K562 (cell line): Measurements from ENCODE around the gene SLC48A1. TPM values are rescaled to one million over a fixed set of nuclear protein-coding genes. Genes with fewer than 3 reads are reported as not detected.

ENCODE experiments used
- ATAC-seq: fragments of 200-7000 bp; cut with Tn5 transposase; 3 replicates; pipeline ENCODE4 v1.9.1; 2020; ENCODE audit warnings: moderate library complexity
- BruUV-seq: library from RNA; stranded (reverse); fragments of 400-500 nt; replicated peaks from 2 replicates; lab custom pipeline; 2021; lab: Mats Ljungman, UMichigan
- CTCF ChIA-PET: fragments of 300-600 bp; formaldehyde crosslinking; extraction: SDS; loops from one replicate; lab custom pipeline; 2021; ENCODE audit warnings: low intra/inter-chr PET ratio; lab: Yijun Ruan, JAX
- POLR2A ChIA-PET: fragments of 300-600, 350-650 bp; sonication (Branson Sonifier 250); formaldehyde crosslinking; extraction: SDS; loops from one replicate; lab custom pipeline; 2021; ENCODE audit warnings: antibody characterized with exemption, inconsistent platforms; lab: Yijun Ruan, JAX
- DNase-seq, 4 experiments: peaks; one replicate each; pipeline versions ENCODE4 v3.0.0 to v3.0.0-alpha.2; 2011 to 2018; ENCODE audit warnings: low spot score in 3 of 4, mixed read lengths in 3 of 4; ENCODE audit errors: extremely low read depth in 1 of 4
- FAIRE-seq: peaks from 2 replicates; lab custom pipeline; 2011; peaks lifted over from hg19 to GRCh38; lab: Jason Lieb, UNC
- H2AFZ ChIP-seq: 2 replicates; pipeline ENCODE4 v1.6.0; 2011; ENCODE audit warnings: low read depth, low read length, control low read depth, inconsistent platforms
- H3K27ac ChIP-seq: fragments of 200-600 bp; 3 replicates; pipeline ENCODE4 v1.8.0; 2011; ENCODE audit warnings: low read depth, mild to moderate bottlenecking, control low read depth, inconsistent platforms, low read length, moderate library complexity, mixed read lengths; ENCODE audit errors: extremely low read depth
- H3K27me3 ChIP-seq, 2 experiments: fragments of 300-600 bp in 1 of 2; 2 replicates in 1 of 2; 3 replicates in 1 of 2; pipeline versions ENCODE4 v1.6.0 to v1.8.0; 2011; ENCODE audit warnings: inconsistent platforms in 2 of 2, low read length in 2 of 2, mild to moderate bottlenecking in 1 of 2, mixed read lengths in 1 of 2, moderate library complexity in 1 of 2; ENCODE audit not compliant: control insufficient read depth in 2 of 2, insufficient read depth in 2 of 2
- H3K36me3 ChIP-seq: fragments of 300-600 bp; 3 replicates; pipeline ENCODE4 v1.8.0; 2011; ENCODE audit warnings: mild to moderate bottlenecking, low read length, inconsistent platforms; ENCODE audit not compliant: control insufficient read depth, insufficient read depth
- H3K4me1 ChIP-seq, 2 experiments: fragments of 200-600 bp in 1 of 2; replicated peaks in 1 of 2; 2 replicates in 1 of 2; 3 replicates in 1 of 2; pipeline versions ENCODE4 v1.5.1 to v1.8.0; 2011; ENCODE audit warnings: inconsistent platforms in 2 of 2, low read length in 2 of 2, mild to moderate bottlenecking in 1 of 2, mixed read lengths in 1 of 2, moderate library complexity in 1 of 2; ENCODE audit not compliant: control insufficient read depth in 2 of 2, insufficient read depth in 2 of 2
- H3K4me2 ChIP-seq: 2 replicates; pipeline ENCODE4 v1.6.1; 2011; ENCODE audit warnings: low read length, control low read depth, inconsistent platforms, mixed read lengths; ENCODE audit not compliant: insufficient read depth
- H3K4me3 ChIP-seq: fragments of 200-600 bp; sonication (generic), shearing (Covaris generic); 2 replicates; pipeline ENCODE4 v1.5.1; 2016; ENCODE audit warnings: control low read depth, inconsistent platforms
- H3K79me2 ChIP-seq: fragments of 200-600 bp; 3 replicates; pipeline ENCODE4 v1.8.0; 2011; ENCODE audit warnings: low read length, inconsistent platforms; ENCODE audit not compliant: control insufficient read depth, insufficient read depth
- H3K9ac ChIP-seq, 2 experiments: 2 replicates each; pipeline versions ENCODE4 v1.6.0 to v1.6.1; 2011; ENCODE audit warnings: low read depth in 2 of 2, low read length in 2 of 2, control low read depth in 1 of 2, inconsistent platforms in 1 of 2, mild to moderate bottlenecking in 1 of 2, mixed read lengths in 1 of 2; ENCODE audit not compliant: insufficient read depth in 1 of 2
- H3K9me1 ChIP-seq: one replicate; pipeline ENCODE4 v1.6.0; 2011; ENCODE audit warnings: inconsistent platforms, mild to moderate bottlenecking, low read length, moderate library complexity; ENCODE audit not compliant: control insufficient read depth, insufficient read depth
- H3K9me3 ChIP-seq: replicated peaks from 2 replicates; pipeline ENCODE4 v1.5.1; 2011; ENCODE audit warnings: low read depth, low read length, inconsistent platforms; ENCODE audit not compliant: control insufficient read depth, insufficient read depth
- H4K20me1 ChIP-seq: replicated peaks from 2 replicates; pipeline ENCODE4 v1.6.1; 2011; ENCODE audit warnings: low read length, inconsistent platforms, mixed read lengths; ENCODE audit not compliant: control insufficient read depth, insufficient read depth
- POLR3A ChIP-seq: IDR thresholded peaks from 2 replicates; pipeline ENCODE4 v1.6.1; 2011; ENCODE audit warnings: borderline replicate concordance, mild to moderate bottlenecking, moderate library complexity; ENCODE audit not compliant: insufficient read length, insufficient read depth; ENCODE audit errors: extremely low read depth
- SMAD4 ChIP-seq: fragments of 250-450 bp; sonication (Bioruptor Pico); conservative IDR thresholded peaks from 2 replicates; pipeline ENCODE4 v1.8.0; 2021; ENCODE audit warnings: inconsistent platforms, mild to moderate bottlenecking, moderate library complexity
- WGBS: fragments of 100-300 bp; shearing (Covaris generic); methylation state at CpG from one replicate; pipeline ENCODE4 v1.1.6; 2016; ENCODE audit warnings: low coverage, mixed read lengths; ENCODE audit not compliant: insufficient coverage; ENCODE audit errors: missing lambda C conversion rate; 5-methylcytosine and 5-hydroxymethylcytosine counted together
- in situ Hi-C: fragments of 300-500 bp; cut with MboI; formaldehyde crosslinking; loops from 4 replicates; pipeline ENCODE4 v1.15.0; 2018; ENCODE audit warnings: inconsistent platforms, mixed read lengths
- intact Hi-C: fragments of 100-400 bp; cut with micrococcal nuclease; formaldehyde crosslinking; loops from 2 replicates; pipeline ENCODE4 v1.14.2; 2022
- polyA plus RNA-seq, 8 experiments: library from polyadenylated mRNA; depleted of rRNA in 4 of 8; stranded (reverse) in 5 of 8; unstranded in 3 of 8; fragments of >200 nt; fragmentation: Nextera tagmentation in 2 of 8; fragmentation: Illumina TruSeq in 1 of 8; extraction: Ambion mirVana in 2 of 8; extraction: Trizol in 1 of 8; gene quantifications; 2 replicates each; pipeline versions ENCODE4 v1.2.1 to v1.2.3, GENCODE V29; 2011 to 2014; ENCODE audit warnings: inconsistent platforms in 1 of 8, missing spikeins in 1 of 8
- total RNA-seq, 7 experiments: library from RNA; depleted of rRNA in 6 of 7; stranded (reverse); fragments of >200 nt in 6 of 7; fragmentation: Illumina TruSeq in 2 of 7; extraction: Trizol in 2 of 7; gene quantifications; 2 replicates each; pipeline versions ENCODE4 v1.2.1 to v1.2.3, GENCODE V29; 2011 to 2021; ENCODE audit warnings: low replicate concordance in 1 of 7
- TF ChIP-seq, protein P1 (sequence below): sonication (generic); formaldehyde crosslinking; IDR thresholded peaks from 2 replicates; pipeline ENCODE4 v1.9.0; 2022; ENCODE audit warnings: mild to moderate bottlenecking, missing genetic modification reagents
- TF ChIP-seq, protein P2 (sequence below): fragments of 450-650 bp; IDR thresholded peaks from 2 replicates; pipeline ENCODE4 v1.6.1; 2017; ENCODE audit warnings: mild to moderate bottlenecking, moderate library complexity
- TF ChIP-seq, protein P3 (sequence below): sonication (generic); formaldehyde crosslinking; IDR thresholded peaks from 2 replicates; pipeline ENCODE4 v1.8.0; 2022; ENCODE audit warnings: missing genetic modification reagents, mild to moderate bottlenecking, moderate library complexity, borderline replicate concordance

Gene SLC48A1
- total and polyA plus RNA-seq, 9 of the 15 experiments (the other 6 are each of a cell fraction or from before 2014, with no cell fraction given) = 10.7 to 37.5 (median 18.7) TPM

DNA sequence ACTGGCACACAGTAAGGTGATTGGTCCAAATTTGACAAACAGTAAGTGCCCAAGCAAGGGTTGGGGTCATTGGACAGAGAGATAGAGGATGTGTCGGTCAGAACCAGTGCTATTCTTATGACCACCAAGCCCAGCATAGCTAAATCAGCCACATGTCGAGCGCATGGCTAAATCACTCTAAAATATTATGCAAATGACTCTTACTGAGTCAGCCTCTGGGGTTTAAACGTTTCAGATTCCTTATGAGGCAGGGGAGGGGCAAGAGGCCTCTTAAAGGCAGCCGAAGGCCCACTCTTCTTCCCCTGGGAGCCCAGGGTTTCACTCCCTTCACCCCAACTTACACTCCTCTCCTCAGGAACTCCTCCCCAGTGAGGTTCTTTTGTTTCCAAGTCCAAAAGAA is 47.1 kb upstream of the SLC48A1 start:
- POLR2A ChIA-PET = interaction anchor here (1.0 to 1.1 kb wide), 2 partner anchors 16 to 21 kb away, joined by 3 read pairs; partner anchors contain the start of gene RPAP3
- Histone ChIP-seq H3K4me2 (no peak overlapping the region), H3K36me3 (no peaks in the 10 kb centered on the region)
- ATAC-seq (peak; percentile 59; the same call in 2 of the 3 replicates), DNase-seq (no peak)
- TF ChIP-seq, protein P1, sequence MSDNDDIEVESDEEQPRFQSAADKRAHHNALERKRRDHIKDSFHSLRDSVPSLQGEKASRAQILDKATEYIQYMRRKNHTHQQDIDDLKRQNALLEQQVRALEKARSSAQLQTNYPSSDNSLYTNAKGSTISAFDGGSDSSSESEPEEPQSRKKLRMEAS = 0 out of 2 replicates have a peak, but pooled peaks have one; percentile 51
- TF ChIP-seq POLR3A = no peak
- TF ChIP-seq, all 486 proteins: peak for 1
- H3K9me1 ChIP-seq = no peaks in the 10 kb centered on the region
- no peak overlapping the region for H2AFZ ChIP-seq
- BruUV-seq = no TSS peak
- intact Hi-C loops (no loop called here), in situ Hi-C loops (no loop called here)
- no peaks in the 10 kb centered on the region for H3K27me3 ChIP-seq
- WGBS = 23% methylated on average over 5 of the region's 5 CpGs
- H3K79me2 ChIP-seq = no peaks in the 10 kb centered on the region
- peak overlapping the region in 1 of 2 experiments; percentile 26; a peak in 1 of 4 replicates for H3K9ac ChIP-seq
- FAIRE-seq = no peak
- peaks cover 3 to 7% of the 10 kb centered on the region in 2 experiments; a peak in 3 of 5 replicates for H3K4me1 ChIP-seq
- peaks cover 2% of the 10 kb centered on the region; the same call in 1 of the 2 replicates for H4K20me1 ChIP-seq
- CTCF ChIA-PET = no interaction called here
- no peaks in the 10 kb centered on the region for H3K9me3 ChIP-seq
- H3K4me3 ChIP-seq = no peak overlapping the region
- H3K27ac ChIP-seq = no peak overlapping the region

DNA sequence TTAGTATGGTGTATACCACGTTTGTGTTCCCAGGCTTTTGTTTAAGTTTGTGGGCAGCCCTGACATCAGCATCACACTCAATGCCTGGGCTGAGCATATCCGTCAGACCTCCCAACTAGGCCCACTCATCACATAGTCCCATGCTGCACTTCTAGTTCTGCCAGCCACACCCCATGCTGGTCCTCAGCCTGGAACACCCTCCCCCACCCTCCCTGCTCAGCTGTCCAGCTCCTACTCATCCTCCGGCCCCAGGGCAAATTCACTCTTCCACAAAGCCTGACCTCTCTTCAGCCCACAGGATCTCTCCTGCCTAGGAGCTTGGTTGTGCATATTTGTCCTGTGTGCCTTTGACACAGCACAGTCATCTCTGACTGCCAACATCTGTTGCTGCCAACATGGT is 43.8 kb upstream of the SLC48A1 start:
- ChIA-PET CTCF (no interaction called here), POLR2A (interaction anchor here (0.7 to 1.0 kb wide), 2 partner anchors 13 to 51 kb away, joined by 3 to 4 read pairs; no protein-coding TSS in a partner anchor)
- Histone ChIP-seq H3K27me3 (no peaks in the 10 kb centered on the region), H3K9ac (no peak overlapping the region), H3K36me3 (no peaks in the 10 kb centered on the region), H4K20me1 (peaks cover 2% of the 10 kb centered on the region; the same call in 1 of the 2 replicates), H3K27ac (no peak overlapping the region), H3K4me3 (no peak overlapping the region), H3K9me3 (no peaks in the 10 kb centered on the region), H3K9me1 (no peaks in the 10 kb centered on the region), H2AFZ (no peak overlapping the region), H3K4me1 (peaks cover 3 to 7% of the 10 kb centered on the region in 2 experiments; a peak in 3 of 5 replicates), H3K4me2 (no peak overlapping the region), H3K79me2 (no peaks in the 10 kb centered on the region)
- ATAC-seq (no peak; the same call in 2 of the 3 replicates), FAIRE-seq (no peak), DNase-seq (no peak)
- TF ChIP-seq, protein P2, sequence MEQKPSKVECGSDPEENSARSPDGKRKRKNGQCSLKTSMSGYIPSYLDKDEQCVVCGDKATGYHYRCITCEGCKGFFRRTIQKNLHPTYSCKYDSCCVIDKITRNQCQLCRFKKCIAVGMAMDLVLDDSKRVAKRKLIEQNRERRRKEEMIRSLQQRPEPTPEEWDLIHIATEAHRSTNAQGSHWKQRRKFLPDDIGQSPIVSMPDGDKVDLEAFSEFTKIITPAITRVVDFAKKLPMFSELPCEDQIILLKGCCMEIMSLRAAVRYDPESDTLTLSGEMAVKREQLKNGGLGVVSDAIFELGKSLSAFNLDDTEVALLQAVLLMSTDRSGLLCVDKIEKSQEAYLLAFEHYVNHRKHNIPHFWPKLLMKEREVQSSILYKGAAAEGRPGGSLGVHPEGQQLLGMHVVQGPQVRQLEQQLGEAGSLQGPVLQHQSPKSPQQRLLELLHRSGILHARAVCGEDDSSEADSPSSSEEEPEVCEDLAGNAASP = no peak
- TF ChIP-seq SMAD4 (CRISPR knock-in tag) = no peak
- TF ChIP-seq, protein P3, sequence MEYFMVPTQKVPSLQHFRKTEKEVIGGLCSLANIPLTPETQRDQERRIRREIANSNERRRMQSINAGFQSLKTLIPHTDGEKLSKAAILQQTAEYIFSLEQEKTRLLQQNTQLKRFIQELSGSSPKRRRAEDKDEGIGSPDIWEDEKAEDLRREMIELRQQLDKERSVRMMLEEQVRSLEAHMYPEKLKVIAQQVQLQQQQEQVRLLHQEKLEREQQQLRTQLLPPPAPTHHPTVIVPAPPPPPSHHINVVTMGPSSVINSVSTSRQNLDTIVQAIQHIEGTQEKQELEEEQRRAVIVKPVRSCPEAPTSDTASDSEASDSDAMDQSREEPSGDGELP (CRISPR knock-in tag) = 0 out of 2 replicates have a peak, but pooled peaks have one; percentile 19
- WGBS = 34% methylated on average over 3 of the region's 3 CpGs
- intact Hi-C loops (no loop called here), in situ Hi-C loops (no loop called here)
- BruUV-seq = no TSS peak
